RWPE1 (cell line): ENCODE measurements around the gene CRYBG3.

Source experiments
- CTCF ChIA-PET: fragments of 350-600 bp; sonication (Branson Sonifier 250); formaldehyde crosslinking; extraction: SDS; loops from one replicate; lab custom pipeline; 2021; lab: Yijun Ruan, JAX
- POLR2A ChIA-PET: fragments of 400-600 bp; formaldehyde crosslinking; extraction: SDS; loops from one replicate; lab custom pipeline; 2020; ENCODE audit warnings: antibody characterized with exemption; ENCODE audit not compliant: low non-redundant PET; lab: Yijun Ruan, JAX
- DNase-seq: peaks from one replicate; pipeline ENCODE4 v3.0.0; 2012; ENCODE audit warnings: low spot score
- H3K27ac ChIP-seq: fragments of 450-650 bp; 2 replicates; pipeline ENCODE4 v1.5.1; 2017
- TF ChIP-seq, protein P1 (sequence below): fragments of 450-650 bp; conservative IDR thresholded peaks from 2 replicates; pipeline ENCODE4 v1.5.1; 2017; ENCODE audit warnings: low read depth, mild to moderate bottlenecking

The CRYBG3 gene

DNA sequence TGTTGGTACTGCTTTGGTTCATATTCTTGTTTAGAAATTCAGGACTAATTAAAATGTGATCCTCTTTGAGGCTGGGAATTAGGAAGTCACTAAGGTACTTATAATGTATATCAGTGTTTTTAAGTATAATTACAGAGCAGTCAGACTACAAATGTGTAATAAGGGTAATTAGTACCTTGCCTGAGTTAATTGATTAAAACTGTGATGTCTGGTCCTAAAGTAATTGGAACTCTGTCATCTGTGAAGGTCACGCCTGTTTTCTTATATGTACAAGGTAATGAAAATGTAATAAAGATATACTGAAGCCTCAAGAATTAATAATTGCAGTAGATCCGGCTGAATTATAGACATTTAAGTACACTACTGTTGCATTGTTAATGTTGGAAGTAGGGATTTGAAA is 117.6 kb downstream of the CRYBG3 start:
- no peak overlapping the region for H3K27ac ChIP-seq
- TF ChIP-seq, protein P1, sequence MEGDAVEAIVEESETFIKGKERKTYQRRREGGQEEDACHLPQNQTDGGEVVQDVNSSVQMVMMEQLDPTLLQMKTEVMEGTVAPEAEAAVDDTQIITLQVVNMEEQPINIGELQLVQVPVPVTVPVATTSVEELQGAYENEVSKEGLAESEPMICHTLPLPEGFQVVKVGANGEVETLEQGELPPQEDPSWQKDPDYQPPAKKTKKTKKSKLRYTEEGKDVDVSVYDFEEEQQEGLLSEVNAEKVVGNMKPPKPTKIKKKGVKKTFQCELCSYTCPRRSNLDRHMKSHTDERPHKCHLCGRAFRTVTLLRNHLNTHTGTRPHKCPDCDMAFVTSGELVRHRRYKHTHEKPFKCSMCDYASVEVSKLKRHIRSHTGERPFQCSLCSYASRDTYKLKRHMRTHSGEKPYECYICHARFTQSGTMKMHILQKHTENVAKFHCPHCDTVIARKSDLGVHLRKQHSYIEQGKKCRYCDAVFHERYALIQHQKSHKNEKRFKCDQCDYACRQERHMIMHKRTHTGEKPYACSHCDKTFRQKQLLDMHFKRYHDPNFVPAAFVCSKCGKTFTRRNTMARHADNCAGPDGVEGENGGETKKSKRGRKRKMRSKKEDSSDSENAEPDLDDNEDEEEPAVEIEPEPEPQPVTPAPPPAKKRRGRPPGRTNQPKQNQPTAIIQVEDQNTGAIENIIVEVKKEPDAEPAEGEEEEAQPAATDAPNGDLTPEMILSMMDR, result no peak
- POLR2A ChIA-PET, result no interaction called here

GRCh38 chr3:97940034-97940433 is 118.2 kb downstream of the CRYBG3 start:
- TF ChIP-seq, protein P1, result no peak

More for the DNA sequence above, 117.6 kb downstream of the CRYBG3 start:
- DNase-seq, result no peak
- CTCF ChIA-PET, result no interaction called here

GRCh38 chr3:97942801-97943546 is 121.2 kb downstream of the CRYBG3 start:
- TF ChIP-seq, protein P1, result no peak
- ChIA-PET POLR2A (no interaction called here), CTCF (no interaction called here)
- no peak for DNase-seq
- H3K27ac ChIP-seq, result no peak overlapping the region

More at GRCh38 chr3:97940034-97940433, 118.2 kb downstream of the CRYBG3 start:
- H3K27ac ChIP-seq, result no peak overlapping the region
- ChIA-PET CTCF (no interaction called here), POLR2A (no interaction called here)
- DNase-seq, result no peak

GRCh38 chr3:97948351-97949109 is 126.7 kb downstream of the CRYBG3 start:
- DNase-seq, result no peak
- ChIA-PET CTCF (no interaction called here), POLR2A (no interaction called here)
- TF ChIP-seq, protein P1, result no peak
- H3K27ac ChIP-seq, result no peak overlapping the region

DNA sequence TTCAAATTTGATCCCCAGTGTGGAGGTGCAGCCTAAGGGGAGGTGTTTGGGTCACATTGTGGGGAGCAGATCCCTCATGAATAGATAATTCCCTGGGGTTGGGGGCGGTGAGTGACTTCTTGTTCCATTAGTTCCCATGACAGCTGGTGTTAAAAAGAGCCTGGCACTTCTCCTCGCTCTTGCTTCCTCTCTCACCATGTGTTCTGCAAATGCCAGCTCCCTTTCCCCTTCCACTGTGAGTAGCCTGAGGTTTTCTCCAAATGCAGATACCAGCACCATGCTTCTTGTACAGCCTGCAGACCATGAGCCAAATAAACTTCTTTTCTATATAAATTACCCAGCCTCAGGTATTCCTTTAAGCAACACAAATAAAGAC is 127.3 kb downstream of the CRYBG3 start:
- TF ChIP-seq, protein P1, result no peak
- no peak overlapping the region for H3K27ac ChIP-seq
- no peak for DNase-seq
- CTCF ChIA-PET, result no interaction called here
- POLR2A ChIA-PET, result no interaction called here

DNA sequence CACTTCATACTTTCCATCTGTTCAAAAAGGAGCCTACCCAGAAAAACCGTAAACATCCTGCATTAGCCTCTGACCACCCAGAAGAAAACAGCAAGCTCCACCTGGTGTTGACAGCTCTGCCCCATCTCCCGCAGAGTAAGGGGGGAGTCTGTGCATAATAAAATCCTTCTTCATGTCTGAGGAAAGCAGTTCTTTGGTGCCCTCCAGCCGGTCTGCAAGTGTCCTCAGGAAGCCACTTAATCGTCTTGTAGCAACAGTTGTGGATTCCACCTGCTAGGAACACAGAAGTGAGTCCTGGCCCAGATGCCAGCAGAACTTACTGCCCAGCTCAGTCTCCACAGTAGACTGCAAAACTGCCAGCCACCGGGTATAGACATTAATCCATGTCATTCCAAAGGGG is 127.9 kb downstream of the CRYBG3 start:
- POLR2A ChIA-PET, result no interaction called here
- no peak for DNase-seq
- TF ChIP-seq, protein P1, result no peak
- CTCF ChIA-PET, result no interaction called here
- no peak overlapping the region for H3K27ac ChIP-seq
